Kidney epithelial cell (primary cell): ENCODE results near the gene OBSCN. TPM values are rescaled to one million over a fixed set of nuclear protein-coding genes. Genes with fewer than 3 reads are reported as not detected.

Experiments
- DNase-seq: peaks from one replicate; pipeline ENCODE4 v3.0.0-alpha.2; 2010; ENCODE audit warnings: low read depth
- H3K27me3 ChIP-seq: 2 replicates; pipeline ENCODE4 v1.6.0; 2011; ENCODE audit warnings: low read length; ENCODE audit not compliant: control insufficient read depth, insufficient read depth
- H3K36me3 ChIP-seq: 2 replicates; pipeline ENCODE4 v1.5.1; 2011; ENCODE audit warnings: low read length; ENCODE audit not compliant: control insufficient read depth, insufficient read depth
- H3K4me3 ChIP-seq: 2 replicates; pipeline ENCODE4 v1.5.1; 2011; ENCODE audit warnings: low read depth, mild to moderate bottlenecking, control low read depth, low read length
- total RNA-seq: library from RNA; depleted of rRNA; stranded (reverse); fragments of >200 nt; gene quantifications from 2 replicates; pipeline ENCODE4 v1.2.3, GENCODE V29; 2015
- TF ChIP-seq, protein P1 (sequence below): IDR thresholded peaks from 2 replicates; pipeline ENCODE4 v1.5.1; 2011; ENCODE audit warnings: mild to moderate bottlenecking, moderate library complexity, low read length, control low read depth, inconsistent platforms; ENCODE audit not compliant: insufficient read depth, poor library complexity, severe bottlenecking

OBSCN gene
- total RNA-seq, 1 donor from 2014 or later: 13.5 TPM

DNA sequence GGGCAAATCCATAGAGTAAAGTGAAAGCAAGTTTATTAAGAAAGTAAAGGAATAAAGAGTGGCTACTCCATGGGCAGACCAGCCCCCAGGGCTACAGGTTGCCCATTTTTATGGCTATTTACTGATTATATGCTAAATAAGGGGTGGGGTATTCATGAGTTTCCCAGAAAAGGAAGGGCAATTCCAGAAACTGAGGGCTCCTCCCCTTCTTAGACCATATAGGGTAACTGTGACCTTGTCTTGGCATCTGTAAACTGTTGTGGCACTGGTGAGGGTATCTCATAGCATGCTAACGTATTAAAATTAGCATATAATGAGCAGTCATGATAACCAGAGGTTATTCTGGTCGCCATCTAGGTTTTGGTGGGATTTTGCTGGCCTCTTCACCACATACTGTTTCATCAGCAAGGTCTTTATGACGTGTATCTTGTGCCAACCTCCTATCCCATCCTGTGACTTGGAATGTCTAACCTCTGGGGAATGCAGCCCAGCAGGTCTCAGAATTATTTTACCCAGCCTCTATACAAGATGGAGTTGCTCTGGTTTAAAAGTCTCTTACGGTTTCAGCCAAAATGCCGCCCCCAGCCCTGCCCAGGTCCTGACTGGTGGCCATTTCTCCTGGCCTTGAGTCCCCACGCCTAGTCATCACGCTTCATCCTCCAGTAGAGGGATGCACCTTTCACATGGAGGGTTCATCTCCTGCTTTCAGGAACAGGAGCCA, 209.8 kb downstream of the OBSCN start:
- DNase-seq: no peak
- peaks cover 6% of the 10 kb centered on the region for H3K27me3 ChIP-seq
- no peak overlapping the region for H3K4me3 ChIP-seq
- TF ChIP-seq, protein P1, sequence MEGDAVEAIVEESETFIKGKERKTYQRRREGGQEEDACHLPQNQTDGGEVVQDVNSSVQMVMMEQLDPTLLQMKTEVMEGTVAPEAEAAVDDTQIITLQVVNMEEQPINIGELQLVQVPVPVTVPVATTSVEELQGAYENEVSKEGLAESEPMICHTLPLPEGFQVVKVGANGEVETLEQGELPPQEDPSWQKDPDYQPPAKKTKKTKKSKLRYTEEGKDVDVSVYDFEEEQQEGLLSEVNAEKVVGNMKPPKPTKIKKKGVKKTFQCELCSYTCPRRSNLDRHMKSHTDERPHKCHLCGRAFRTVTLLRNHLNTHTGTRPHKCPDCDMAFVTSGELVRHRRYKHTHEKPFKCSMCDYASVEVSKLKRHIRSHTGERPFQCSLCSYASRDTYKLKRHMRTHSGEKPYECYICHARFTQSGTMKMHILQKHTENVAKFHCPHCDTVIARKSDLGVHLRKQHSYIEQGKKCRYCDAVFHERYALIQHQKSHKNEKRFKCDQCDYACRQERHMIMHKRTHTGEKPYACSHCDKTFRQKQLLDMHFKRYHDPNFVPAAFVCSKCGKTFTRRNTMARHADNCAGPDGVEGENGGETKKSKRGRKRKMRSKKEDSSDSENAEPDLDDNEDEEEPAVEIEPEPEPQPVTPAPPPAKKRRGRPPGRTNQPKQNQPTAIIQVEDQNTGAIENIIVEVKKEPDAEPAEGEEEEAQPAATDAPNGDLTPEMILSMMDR: no peak
- H3K36me3 ChIP-seq: no peaks in the 10 kb centered on the region

DNA sequence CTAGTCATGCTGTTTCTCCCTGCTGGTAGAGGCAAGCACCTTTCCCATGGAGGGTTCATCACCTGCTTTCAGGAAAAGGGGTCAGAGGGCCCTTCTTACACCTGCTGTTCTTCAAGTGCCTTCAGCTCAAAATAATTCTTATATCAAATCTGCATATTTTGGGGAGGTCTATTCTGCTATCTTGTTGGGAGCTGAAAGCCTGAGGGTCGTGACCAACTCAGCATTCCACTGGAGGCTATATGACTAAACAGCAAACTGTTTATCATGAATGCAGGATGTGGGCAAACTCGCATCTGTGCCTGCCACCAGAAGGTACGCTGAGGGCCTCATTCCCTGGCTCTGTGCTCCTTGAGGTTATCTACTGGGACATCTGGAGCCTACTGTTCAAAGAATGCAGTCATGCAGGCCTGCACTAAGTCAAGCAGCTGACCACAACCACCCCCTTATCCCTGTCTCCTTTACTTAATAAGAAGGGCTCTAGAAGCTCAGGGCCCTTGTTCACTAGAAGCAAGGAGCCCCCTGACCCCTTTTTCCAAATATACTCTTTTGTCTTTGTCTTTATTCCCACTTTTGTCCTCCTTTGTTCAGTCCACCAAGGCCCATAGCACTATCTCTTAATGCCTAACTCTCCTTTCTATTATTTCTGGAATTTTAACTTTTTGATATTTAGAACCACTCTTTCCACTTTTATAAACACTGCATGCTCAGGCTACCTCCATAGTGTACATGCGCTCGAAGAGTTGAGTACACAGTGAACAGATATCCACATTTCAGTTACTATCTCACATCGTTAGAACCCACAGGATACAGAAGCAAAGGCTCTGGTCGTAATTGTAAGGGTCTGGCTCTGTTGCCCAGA, 213.4 kb downstream of the OBSCN start:
- peaks cover 2% of the 10 kb centered on the region for H3K27me3 ChIP-seq
- no peak overlapping the region for H3K4me3 ChIP-seq
- DNase-seq: no peak
- no peaks in the 10 kb centered on the region for H3K36me3 ChIP-seq
- TF ChIP-seq, protein P1: no peak

- TF ChIP-seq, protein P1: no peak
- no peak for DNase-seq
- H3K36me3 ChIP-seq: no peaks in the 10 kb centered on the region
- H3K27me3 ChIP-seq: no peaks in the 10 kb centered on the region
- no peak overlapping the region for H3K4me3 ChIP-seq
These were observed 215.7 kb downstream of the OBSCN start for GRCh38 chr1:228423404-228424053.

DNA sequence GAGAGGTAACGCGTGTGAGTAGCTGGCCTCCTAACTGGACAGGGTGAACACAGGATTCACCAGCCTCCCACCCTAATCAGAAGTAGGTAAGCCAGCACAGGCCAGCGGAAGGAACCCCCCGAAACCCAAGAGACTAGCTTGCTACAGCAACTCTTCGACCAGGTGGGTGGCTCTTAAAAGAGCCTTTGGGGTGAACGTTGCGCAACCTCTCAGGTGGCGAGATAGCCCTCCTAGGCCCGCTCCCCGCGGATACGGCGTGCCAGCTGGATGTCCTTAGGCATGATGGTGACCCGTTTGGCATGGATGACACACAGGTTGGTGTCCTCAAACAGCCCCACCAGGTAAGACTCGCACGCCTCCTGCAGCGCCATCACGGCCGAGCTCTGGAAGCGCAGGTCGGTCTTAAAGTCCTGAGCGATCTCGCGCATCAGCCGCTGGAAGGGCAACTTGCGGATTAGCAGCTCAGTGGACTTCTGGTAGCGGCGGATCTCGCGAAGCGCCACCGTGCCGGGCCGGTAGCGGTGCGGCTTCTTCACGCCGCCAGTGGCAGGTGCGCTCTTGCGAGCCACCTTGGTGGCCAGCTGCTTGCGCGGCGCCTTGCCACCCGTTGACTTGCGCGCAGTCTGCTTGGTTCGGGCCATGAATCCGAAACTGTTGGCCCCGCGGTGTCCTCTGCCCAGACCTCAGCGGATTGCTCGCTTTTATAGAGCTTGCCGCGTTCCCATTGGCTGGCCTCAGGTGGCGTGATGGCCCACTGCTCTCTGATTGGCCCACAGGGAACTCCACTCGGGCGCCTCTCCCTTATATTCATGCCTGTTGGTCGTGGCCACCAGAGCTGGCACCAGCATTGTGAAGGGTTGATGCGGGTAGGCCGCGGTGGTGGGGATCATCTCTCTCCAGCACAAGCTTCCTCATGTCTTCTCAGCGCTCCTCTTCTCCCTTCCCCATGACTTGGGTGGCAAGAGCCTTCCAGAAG, 217.1 kb downstream of the OBSCN start:
- Histone ChIP-seq H3K4me3 (no peak overlapping the region), H3K27me3 (peaks cover 2% of the 10 kb centered on the region), H3K36me3 (no peaks in the 10 kb centered on the region)
- TF ChIP-seq, protein P1: no peak
- no peak for DNase-seq

- DNase-seq: no peak
- Histone ChIP-seq H3K4me3 (no peak overlapping the region), H3K36me3 (no peaks in the 10 kb centered on the region), H3K27me3 (peaks cover 4% of the 10 kb centered on the region)
- TF ChIP-seq, protein P1: no peak
These were observed 218.8 kb downstream of the OBSCN start for GRCh38 chr1:228426518-228427175.
